HG03469 (cell line): ENCODE data around the gene CAPN11.

ENCODE experiments used
- ATAC-seq: cut with Tn5 transposase; IDR thresholded peaks from one replicate; pipeline ENCODE4 v1.9.1; 2021; ENCODE audit warnings: mild to moderate bottlenecking, moderate library complexity, moderate number of reproducible peaks; ENCODE audit not compliant: unreplicated experiment

CAPN11 gene

GRCh38 chr6:44152533-44152932 lies 6.1 kb upstream of the CAPN11 start:
- ATAC-seq: no peak

DNA sequence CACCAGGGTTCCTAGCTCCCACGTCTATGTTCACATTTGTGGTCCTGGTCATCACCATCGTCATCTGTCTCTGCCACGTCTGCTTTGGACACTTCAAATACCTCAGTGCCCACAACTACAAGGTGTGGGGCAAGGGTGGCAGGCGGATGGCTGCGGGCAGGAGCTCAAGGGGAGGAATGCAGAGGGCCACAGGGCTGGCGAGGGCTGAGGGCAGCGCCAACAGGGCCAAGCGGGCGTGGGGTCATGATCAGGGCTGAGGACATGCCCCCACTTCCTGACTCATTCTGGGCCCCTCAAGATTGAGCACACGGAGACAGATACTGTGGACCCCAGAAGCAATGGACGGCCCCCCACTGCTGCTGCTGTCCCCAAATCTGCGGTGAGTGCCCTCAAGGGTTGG lies 4.6 kb upstream of the CAPN11 start:
- ATAC-seq: no peak

- no peak for ATAC-seq
Measured at GRCh38 chr6:44156494-44157151, 2.0 kb upstream of the CAPN11 start.

- no peak for ATAC-seq
Measured at GRCh38 chr6:44157152-44157521, 1.5 kb upstream of the CAPN11 start.

DNA sequence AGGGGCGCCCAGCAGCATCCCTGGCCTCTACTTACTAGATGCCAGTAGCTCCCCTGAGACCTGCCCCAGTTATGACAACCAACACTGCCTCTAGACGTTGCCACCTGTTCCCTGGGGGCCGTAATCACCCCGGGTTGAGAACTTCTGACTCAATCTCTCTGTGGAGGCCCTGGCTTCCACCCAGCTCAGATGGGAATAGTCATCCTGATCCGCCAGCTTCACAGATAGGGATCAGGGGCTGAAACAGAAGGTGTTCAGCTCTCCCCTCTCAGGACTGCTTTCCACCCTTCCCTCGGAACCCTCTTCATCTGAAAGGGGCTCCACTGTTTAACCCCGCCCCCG lies 3.3 kb downstream of the CAPN11 start:
- ATAC-seq: no peak

DNA sequence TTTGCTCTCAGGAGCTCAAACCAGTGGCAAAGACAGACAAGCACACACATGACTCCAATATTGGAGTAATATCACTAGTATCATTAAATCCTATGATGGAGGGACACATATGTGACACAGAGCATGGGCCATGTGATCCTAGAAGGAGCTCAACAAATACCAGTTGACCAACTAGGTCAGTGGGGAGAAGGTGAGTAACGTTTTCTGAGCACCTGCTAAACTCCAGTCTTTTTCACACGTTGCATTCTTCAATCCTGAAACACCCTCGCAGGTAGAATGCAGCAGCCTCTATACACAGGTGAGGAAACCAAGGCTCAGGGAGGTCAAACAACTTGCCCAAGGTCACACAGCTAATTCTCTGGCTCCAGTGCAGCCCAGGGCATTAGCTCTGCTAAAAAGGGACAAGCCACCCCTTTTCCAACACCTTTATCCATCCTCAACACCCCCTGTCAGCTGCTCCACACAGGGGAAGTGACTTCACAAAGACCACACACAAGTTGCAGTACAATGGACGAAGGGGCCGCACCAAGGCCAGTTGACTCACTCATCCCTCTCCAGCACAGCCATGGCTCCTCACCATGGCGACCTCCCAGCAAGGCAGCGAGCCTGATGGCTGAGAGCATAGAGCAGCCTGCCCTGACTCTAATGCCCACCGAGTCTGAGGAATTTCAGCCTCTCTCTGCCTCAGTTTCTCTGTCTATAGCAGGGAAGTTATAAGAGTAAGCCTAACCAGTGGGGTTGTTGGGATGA lies 4.4 kb downstream of the CAPN11 start:
- no peak for ATAC-seq

- ATAC-seq: no peak
Measured at GRCh38 chr6:44166116-44166515, 7.5 kb downstream of the CAPN11 start.

DNA sequence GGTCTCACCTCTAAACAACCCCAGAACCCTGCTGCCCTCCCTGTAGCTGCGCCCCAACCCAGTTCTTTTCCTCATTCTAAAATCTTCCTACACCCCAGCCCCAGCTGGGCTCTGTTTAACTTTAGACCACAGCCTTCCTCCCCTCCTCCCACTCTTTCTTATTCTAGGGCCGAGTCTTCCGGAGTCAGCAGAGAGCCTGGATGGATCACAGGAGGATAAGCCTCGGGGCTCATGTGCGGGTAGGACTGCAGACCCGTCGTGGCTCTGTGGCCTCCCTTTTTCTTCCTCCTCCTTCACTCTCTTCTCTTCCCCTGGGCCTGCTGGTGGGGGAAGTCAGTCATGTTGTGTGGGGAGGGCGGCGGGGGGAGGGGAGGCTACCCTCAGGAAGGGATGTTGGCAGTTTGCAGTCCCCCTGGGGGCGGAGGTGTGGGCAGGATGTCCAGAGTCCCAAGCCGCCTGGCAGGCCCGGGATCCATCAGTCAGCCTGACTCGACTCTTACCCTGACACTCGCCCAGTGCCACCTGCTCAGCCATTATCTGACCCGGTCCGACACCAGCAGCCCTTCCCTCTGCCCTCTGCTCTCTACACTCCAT lies 8.1 kb downstream of the CAPN11 start:
- no peak for ATAC-seq

DNA sequence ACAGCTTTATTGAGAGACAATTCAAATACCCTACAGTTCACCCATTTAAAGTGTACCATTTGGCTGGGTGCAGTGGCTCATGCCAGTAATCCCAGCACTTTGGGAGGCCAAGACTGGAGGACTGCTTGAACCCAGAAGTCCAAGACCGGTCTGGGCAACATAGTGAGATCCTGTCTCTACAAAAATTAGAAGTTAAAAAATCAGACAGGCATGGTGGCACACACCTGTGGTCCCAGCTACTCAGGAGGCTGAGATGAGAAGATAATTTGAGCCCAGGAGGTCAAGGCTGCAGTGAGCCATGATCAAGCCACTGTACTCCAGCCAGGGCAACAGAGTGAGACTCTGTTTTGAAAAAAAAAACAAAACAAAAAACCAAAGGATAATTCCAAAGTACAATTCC lies 8.9 kb downstream of the CAPN11 start:
- no peak for ATAC-seq

GRCh38 chr6:44169154-44169553 lies 10.5 kb downstream of the CAPN11 start:
- ATAC-seq: no peak

- ATAC-seq: no peak
Measured at GRCh38 chr6:44169886-44170570, 11.4 kb downstream of the CAPN11 start.

DNA sequence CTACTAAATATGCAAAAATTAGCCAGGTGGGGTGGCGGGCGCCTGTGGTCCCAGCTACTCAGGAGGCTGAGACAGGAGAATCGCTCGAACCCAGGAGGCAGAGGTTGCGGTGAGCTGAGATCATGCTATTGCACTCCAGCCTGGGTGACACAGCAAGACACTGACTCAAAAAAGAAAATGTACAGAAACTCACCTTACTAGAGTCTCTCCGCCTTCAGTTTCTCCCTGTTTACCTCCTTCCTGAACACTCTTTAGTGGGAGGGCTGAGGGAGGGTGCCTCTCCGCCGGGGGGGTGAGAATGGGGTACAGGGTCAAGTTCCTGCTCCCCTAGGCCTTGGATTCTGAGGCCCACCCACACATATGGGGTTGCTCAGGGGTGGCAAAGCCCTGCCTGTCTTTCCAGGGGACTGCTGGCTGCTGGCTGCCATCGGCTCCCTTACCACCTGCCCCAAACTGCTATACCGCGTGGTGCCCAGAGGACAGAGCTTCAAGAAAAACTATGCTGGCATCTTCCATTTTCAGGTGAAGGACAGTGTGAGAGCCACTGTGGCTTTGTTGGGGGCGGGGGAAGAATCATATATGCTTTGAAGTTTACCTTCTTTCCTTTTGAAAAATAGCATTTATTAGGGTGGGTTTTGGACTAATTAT lies 13.4 kb downstream of the CAPN11 start:
- no peak for ATAC-seq

DNA sequence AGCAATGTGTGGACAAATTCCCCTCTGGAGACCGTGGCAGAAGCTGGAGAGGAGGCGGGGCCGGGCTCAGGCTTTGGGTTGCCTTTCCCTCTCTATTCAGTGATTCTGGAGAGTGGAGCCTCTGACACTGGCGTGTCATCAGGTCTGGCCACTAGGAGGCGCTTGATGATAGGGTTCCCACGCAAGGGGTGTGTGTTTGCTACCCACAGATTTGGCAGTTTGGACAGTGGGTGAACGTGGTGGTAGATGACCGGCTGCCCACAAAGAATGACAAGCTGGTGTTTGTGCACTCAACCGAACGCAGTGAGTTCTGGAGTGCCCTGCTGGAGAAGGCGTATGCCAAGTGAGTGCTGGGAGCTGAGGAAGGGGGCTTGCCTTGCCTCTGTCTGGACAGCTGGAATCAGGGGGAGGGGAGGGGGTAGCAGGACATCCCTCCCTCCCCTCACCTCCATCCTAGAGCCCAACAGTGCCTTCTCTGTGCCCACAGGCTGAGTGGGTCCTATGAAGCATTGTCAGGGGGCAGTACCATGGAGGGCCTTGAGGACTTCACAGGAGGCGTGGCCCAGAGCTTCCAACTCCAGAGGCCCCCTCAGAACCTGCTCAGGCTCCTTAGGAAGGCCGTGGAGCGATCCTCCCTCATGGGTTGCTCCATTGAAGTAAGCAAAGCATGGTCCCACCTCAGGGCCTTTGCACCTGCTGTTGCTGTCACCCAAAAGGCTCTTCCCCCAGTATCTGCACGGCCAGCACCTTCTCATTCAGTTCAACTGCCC lies 14.3 kb downstream of the CAPN11 start:
- ATAC-seq: peak; percentile 62

DNA sequence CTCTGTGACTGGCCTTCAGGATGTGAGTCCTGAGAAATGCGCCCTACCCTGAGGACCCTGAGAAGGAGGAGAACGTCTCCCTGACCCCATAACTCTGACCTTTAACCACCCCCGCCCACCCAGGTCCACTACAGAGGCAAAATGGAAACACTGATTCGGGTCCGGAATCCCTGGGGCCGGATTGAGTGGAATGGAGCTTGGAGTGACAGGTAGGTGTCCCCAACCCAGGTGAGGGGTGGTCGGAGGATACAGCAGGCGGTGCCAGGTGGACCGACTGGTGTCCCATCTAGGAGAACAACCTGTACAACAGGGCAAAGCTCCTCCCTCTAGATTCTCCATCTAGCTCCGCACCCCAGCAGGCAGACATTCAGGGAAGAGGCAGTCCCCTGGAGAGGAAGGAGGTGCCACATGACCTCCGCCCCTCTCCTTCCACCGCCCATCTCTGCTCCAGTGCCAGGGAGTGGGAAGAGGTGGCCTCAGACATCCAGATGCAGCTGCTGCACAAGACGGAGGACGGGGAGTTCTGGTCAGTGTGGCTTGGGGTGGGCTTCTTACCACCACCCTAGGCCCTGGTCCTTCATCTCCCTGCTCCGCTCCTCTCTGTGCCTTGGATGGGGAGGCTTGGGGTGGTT lies 17.6 kb downstream of the CAPN11 start:
- no peak for ATAC-seq

DNA sequence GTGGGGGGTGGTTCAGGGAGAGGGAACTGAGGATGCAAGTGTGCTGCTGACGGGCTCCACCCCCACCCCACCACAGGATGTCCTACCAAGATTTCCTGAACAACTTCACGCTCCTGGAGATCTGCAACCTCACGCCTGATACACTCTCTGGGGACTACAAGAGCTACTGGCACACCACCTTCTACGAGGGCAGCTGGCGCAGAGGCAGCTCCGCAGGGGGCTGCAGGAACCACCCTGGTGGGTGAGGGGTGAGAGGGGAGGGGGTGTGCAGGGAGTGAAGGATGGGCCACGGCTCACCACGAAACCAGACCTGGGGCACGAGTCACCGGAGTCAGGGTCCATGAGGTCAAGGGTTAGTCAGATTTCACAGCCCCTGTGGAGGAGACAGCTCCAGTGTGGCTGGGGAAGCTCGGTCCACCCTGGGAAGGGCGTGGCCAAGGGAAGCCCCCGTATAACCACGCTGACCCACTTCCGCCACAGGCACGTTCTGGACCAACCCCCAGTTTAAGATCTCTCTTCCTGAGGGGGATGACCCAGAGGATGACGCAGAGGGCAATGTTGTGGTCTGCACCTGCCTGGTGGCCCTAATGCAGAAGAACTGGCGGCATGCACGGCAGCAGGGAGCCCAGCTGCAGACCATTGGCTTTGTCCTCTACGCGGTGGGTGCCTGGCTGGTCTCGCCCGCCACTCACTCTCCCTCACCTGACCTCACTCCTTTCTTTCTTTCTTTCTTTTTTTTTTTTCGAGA lies 18.3 kb downstream of the CAPN11 start:
- ATAC-seq: no peak

GRCh38 chr6:44177691-44178423 lies 19.2 kb downstream of the CAPN11 start:
- no peak for ATAC-seq

- ATAC-seq: no peak
Measured at GRCh38 chr6:44178424-44179071, 19.9 kb downstream of the CAPN11 start.

- no peak for ATAC-seq
Measured at GRCh38 chr6:44179072-44179536, 20.5 kb downstream of the CAPN11 start.
